ENCODE data around the gene PCNX2. TPM values are rescaled to one million over a fixed set of nuclear protein-coding genes. Genes with fewer than 3 reads are reported as not detected.
"Not testable (repeated sequence)": the region's sequence is repeated elsewhere in the genome, so short reads cannot be mapped to it uniquely, and the experiment has no call there.

Gene PCNX2
- total RNA-seq, 4 donors from 2014 or later = 12.1 to 35.1 (median 15.8) TPM

DNA sequence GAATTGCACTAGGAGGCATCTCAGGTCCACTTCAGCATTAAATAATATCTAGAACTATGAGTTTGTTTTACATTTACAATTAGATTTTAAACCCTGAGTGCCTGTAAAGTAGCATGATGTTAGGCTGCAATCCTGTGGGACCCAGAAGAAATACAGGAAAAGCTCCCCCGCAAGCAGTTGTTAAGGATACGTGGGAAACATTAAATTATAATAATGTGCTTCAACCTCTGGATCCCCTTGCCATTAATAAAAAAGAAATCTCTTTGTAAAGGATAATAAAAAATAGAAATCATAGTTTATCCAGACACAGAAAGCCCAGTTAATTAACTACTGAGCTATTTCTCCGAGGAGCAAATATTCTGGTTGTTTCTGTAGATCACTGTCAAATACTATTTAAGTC, 106.0 kb downstream of the PCNX2 start:
- 83 to 85% methylated on average over 3 of the region's 3 CpGs for WGBS, 2 donors
- H3K4me1 ChIP-seq = no peaks in the 10 kb centered on the region
- H3K27ac ChIP-seq = no peak overlapping the region
- DNase-seq = no peak
- intact Hi-C loops (cut with DNase I) = no loop called here
- TF ChIP-seq CTCF (IDR thresholded peaks at IDR 0.05) (no peak), POLR2A (IDR thresholded peaks at IDR 0.05) (no peak)
- H3K36me3 ChIP-seq = no peaks in the 10 kb centered on the region
- no peak overlapping the region for H3K4me3 ChIP-seq (replicated peaks in 1 of 3)
- no peaks in the 10 kb centered on the region for H3K27me3 ChIP-seq
- H3K9me3 ChIP-seq = no peaks in the 10 kb centered on the region

DNA sequence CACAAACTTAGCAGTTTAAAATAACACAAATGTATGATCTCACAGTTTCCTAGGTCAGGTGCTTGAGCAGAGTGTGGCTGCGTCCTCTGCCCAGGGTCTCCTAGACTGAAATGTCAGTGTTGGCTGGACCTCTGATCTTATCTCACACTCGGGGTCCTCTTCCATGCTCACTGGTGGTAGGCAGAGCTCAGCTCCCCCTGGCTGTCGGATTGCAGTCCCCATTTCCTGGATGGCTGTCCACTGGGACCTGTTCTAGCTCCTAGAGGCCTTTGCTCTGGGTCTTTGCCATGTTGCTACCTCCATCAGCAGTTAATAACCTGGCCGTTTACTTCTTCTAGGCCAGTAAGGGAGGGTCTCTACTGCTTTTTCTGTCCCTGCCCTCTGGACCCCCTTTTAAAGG, 107.5 kb downstream of the PCNX2 start:
- DNase-seq = no peak
- Histone ChIP-seq H3K27me3 (no peaks in the 10 kb centered on the region), H3K36me3 (no peaks in the 10 kb centered on the region), H3K9me3 (no peaks in the 10 kb centered on the region), H3K27ac (no peak overlapping the region), H3K4me1 (no peaks in the 10 kb centered on the region), H3K4me3 (replicated peaks in 1 of 3) (no peak overlapping the region)
- TF ChIP-seq POLR2A (IDR thresholded peaks at IDR 0.05) = no peak
- intact Hi-C loops (cut with DNase I) = no loop called here
- 83 to 87% methylated on average over 4 of the region's 4 CpGs for WGBS, 2 donors

- Histone ChIP-seq H3K9me3 (no peaks in the 10 kb centered on the region), H3K4me1 (no peaks in the 10 kb centered on the region), H3K36me3 (no peaks in the 10 kb centered on the region), H3K4me3 (replicated peaks in 1 of 3) (no peak overlapping the region), H3K27ac (no peak overlapping the region), H3K27me3 (no peaks in the 10 kb centered on the region)
- no peak for DNase-seq
- TF ChIP-seq CTCF (IDR thresholded peaks at IDR 0.05) = no peak
- TF ChIP-seq POLR2A (IDR thresholded peaks at IDR 0.05) = no peak
- WGBS, 2 donors = 79 to 80% methylated on average over 8 of the region's 8 CpGs
- intact Hi-C loops (cut with DNase I) = no loop called here
Measured at GRCh38 chr1:233183226-233184020, 112.1 kb downstream of the PCNX2 start.

GRCh38 chr1:233182587-233182986, 112.9 kb downstream of the PCNX2 start:
- H3K4me3 ChIP-seq (replicated peaks in 1 of 3) = no peak overlapping the region
- no peak for DNase-seq
- TF ChIP-seq CTCF (IDR thresholded peaks at IDR 0.05) = no peak
- H3K36me3 ChIP-seq = no peaks in the 10 kb centered on the region
- intact Hi-C loops (cut with DNase I) = no loop called here
- whole genome bisulfite sequencing, 2 donors = 98% methylated on average over 2 of the region's 2 CpGs
- no peak overlapping the region for H3K27ac ChIP-seq
- no peaks in the 10 kb centered on the region for H3K4me1 ChIP-seq
- no peaks in the 10 kb centered on the region for H3K27me3 ChIP-seq
- H3K9me3 ChIP-seq = no peaks in the 10 kb centered on the region

GRCh38 chr1:233180641-233181364, 114.7 kb downstream of the PCNX2 start:
- no peaks in the 10 kb centered on the region for H3K27me3 ChIP-seq
- no peak for TF ChIP-seq POLR2A (IDR thresholded peaks at IDR 0.05)
- TF ChIP-seq CTCF (IDR thresholded peaks at IDR 0.05) = no peak
- no peak for DNase-seq
- no peaks in the 10 kb centered on the region for H3K36me3 ChIP-seq
- WGBS, 2 donors = 88 to 95% methylated on average over 9 of the region's 9 CpGs
- H3K9me3 ChIP-seq = no peaks in the 10 kb centered on the region
- H3K4me3 ChIP-seq (replicated peaks in 1 of 3) = no peak overlapping the region
- intact Hi-C loops (cut with DNase I) = no loop called here
- H3K27ac ChIP-seq = no peak overlapping the region
- H3K4me1 ChIP-seq = no peaks in the 10 kb centered on the region

- H3K4me1 ChIP-seq; H3K27me3 ChIP-seq; H3K9me3 ChIP-seq; H3K4me3 ChIP-seq (replicated peaks in 1 of 3); intact Hi-C loops (cut with DNase I); H3K27ac ChIP-seq; H3K36me3 ChIP-seq: not testable (repeated sequence)
- WGBS, 2 donors = 95 to 100% methylated on average over 1 of the region's 1 CpG
- DNase-seq = peak in 1 of 2 donors; percentile 16
Measured at GRCh38 chr1:233179638-233180037, 115.9 kb downstream of the PCNX2 start.
